ENCODE results near the gene C16orf90. TPM values are rescaled to one million over a fixed set of nuclear protein-coding genes. Genes with fewer than 3 reads are reported as not detected.

C16orf90 gene
- total RNA-seq, 1 donor from 2014 or later = not detected

DNA sequence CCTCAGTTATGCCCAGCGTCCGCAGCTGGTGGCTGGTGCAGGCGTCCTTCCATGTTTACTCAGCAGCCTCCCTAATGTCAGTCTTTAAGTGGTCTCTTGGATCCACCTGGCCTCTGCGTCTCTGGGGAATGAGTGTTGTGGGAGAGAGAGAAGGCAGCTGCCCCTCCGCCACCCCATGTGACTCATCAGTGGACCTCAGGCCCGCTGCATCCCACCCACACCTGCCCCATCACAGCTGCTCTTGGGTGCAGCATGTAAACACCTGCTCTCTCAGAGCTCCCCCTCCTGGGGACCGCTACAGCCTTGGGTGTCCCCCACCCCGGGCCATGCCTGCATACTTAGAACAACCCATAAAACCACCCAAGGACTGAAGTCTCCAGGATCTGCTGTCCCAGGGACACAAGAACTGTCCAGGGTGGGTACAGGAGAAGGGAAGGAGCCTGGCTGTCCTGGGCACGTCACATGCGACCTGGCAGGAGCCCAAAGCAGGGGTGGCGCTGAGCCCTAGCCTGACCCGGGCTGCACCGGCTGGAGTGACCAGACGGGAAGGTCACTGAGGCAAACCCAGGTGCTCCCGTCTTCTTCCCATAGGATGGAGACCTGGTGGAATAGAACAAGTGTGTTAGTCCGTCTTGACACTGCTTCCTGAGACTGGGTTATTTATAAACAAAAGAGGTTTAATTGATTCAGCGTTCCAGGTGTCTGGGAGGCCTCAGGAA is 4.2 kb downstream of the C16orf90 start:
- H3K27ac Mint-ChIP-seq = no peak overlapping the region
- no peaks in the 10 kb centered on the region for H3K9me3 Mint-ChIP-seq
- H3K4me3 Mint-ChIP-seq = no peak overlapping the region
- no peak for DNase-seq (ENCODE audit: low spot score in 2 of 2, unreplicated experiment in 2 of 2)
- H3K36me3 Mint-ChIP-seq = peaks cover 3% of the 10 kb centered on the region
- no peaks in the 10 kb centered on the region for H3K27me3 Mint-ChIP-seq (ENCODE audit: low read depth)
- TF ChIP-seq, protein P1, sequence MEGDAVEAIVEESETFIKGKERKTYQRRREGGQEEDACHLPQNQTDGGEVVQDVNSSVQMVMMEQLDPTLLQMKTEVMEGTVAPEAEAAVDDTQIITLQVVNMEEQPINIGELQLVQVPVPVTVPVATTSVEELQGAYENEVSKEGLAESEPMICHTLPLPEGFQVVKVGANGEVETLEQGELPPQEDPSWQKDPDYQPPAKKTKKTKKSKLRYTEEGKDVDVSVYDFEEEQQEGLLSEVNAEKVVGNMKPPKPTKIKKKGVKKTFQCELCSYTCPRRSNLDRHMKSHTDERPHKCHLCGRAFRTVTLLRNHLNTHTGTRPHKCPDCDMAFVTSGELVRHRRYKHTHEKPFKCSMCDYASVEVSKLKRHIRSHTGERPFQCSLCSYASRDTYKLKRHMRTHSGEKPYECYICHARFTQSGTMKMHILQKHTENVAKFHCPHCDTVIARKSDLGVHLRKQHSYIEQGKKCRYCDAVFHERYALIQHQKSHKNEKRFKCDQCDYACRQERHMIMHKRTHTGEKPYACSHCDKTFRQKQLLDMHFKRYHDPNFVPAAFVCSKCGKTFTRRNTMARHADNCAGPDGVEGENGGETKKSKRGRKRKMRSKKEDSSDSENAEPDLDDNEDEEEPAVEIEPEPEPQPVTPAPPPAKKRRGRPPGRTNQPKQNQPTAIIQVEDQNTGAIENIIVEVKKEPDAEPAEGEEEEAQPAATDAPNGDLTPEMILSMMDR (IDR thresholded peaks at IDR 0.05; ENCODE audit: unreplicated experiment) = no peak
- no peaks in the 10 kb centered on the region for H3K4me1 Mint-ChIP-seq

DNA sequence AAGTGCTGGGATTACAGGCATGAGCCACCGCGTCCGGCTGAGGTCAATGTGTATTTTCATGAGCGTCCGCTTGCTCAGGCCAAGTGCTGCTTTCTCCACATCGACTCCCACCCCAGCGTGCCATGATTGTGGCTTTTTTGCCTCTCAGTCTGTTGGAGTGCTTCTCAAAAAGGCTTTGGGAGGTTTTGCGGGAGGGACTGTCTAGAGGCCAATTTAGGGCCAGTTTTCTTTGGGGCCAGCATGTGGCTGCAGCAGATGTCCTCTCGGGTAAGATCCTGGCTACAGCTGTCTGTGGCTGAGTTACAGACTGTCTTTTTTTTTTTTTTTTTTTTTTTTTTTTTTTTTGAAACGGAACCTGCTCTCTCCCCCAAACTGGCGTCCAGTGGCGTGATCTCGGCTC is 6.5 kb downstream of the C16orf90 start:
- TF ChIP-seq, protein P1 (IDR thresholded peaks at IDR 0.05; ENCODE audit: unreplicated experiment) = no peak
- no peak for DNase-seq (ENCODE audit: low spot score in 2 of 2, unreplicated experiment in 2 of 2)
- no peaks in the 10 kb centered on the region for H3K4me1 Mint-ChIP-seq
- H3K36me3 Mint-ChIP-seq = peaks cover 5% of the 10 kb centered on the region
- no peaks in the 10 kb centered on the region for H3K9me3 Mint-ChIP-seq
- H3K27me3 Mint-ChIP-seq (ENCODE audit: low read depth) = no peaks in the 10 kb centered on the region
- H3K4me3 Mint-ChIP-seq = no peak overlapping the region
- no peak overlapping the region for H3K27ac Mint-ChIP-seq

GRCh38 chr16:3487521-3488410 is 7.5 kb downstream of the C16orf90 start:
- no peak overlapping the region for H3K27ac Mint-ChIP-seq
- H3K4me3 Mint-ChIP-seq = no peak overlapping the region
- H3K27me3 Mint-ChIP-seq (ENCODE audit: low read depth) = no peaks in the 10 kb centered on the region
- DNase-seq (ENCODE audit: low spot score in 2 of 2, unreplicated experiment in 2 of 2) = no peak
- H3K4me1 Mint-ChIP-seq = peaks cover under 1% of the 10 kb centered on the region
- TF ChIP-seq, protein P1 (IDR thresholded peaks at IDR 0.05; ENCODE audit: unreplicated experiment) = no peak
- no peaks in the 10 kb centered on the region for H3K9me3 Mint-ChIP-seq
- H3K36me3 Mint-ChIP-seq = peaks cover 15% of the 10 kb centered on the region

DNA sequence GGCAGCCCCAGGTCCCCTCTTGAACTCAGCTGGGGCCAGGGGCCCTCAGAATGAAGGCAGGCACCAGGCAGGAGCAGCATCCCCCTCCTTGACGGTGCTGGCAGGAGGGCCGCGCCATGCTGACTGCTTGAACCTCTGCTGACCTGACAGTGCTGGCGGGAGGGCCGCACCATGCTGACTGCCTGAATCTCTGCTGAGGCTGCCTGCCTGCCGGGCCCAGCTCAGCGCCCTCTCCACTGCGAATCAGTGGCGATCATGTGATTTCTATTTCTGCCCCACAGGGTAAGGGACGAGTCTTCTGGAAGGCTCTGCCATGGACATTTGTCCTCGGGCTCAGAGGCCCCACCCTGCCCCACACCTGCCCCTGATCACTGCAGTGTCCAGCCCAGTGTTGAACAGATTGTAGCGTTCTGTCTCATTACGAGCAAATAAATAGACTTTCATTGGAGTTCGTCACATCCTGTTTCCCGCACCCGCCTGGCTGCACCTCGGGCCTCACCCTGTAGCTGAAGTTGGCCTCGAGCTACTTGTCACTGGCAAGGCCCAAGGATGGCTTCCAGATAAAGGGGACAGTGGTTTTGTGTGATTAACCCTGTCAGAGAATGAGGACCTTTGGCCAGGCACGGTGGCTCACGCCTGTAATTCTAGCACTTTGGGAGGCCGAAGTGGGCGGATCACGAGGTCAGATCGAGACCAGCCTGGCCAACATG is 8.6 kb downstream of the C16orf90 start:
- no peak overlapping the region for H3K4me3 Mint-ChIP-seq
- no peak overlapping the region for H3K27ac Mint-ChIP-seq
- DNase-seq (ENCODE audit: low spot score in 2 of 2, unreplicated experiment in 2 of 2) = no peak
- peaks cover 24% of the 10 kb centered on the region for H3K36me3 Mint-ChIP-seq
- TF ChIP-seq, protein P1 (IDR thresholded peaks at IDR 0.05; ENCODE audit: unreplicated experiment) = no peak
- H3K9me3 Mint-ChIP-seq = no peaks in the 10 kb centered on the region
- peaks cover 6% of the 10 kb centered on the region for H3K4me1 Mint-ChIP-seq
- H3K27me3 Mint-ChIP-seq (ENCODE audit: low read depth) = no peaks in the 10 kb centered on the region

DNA sequence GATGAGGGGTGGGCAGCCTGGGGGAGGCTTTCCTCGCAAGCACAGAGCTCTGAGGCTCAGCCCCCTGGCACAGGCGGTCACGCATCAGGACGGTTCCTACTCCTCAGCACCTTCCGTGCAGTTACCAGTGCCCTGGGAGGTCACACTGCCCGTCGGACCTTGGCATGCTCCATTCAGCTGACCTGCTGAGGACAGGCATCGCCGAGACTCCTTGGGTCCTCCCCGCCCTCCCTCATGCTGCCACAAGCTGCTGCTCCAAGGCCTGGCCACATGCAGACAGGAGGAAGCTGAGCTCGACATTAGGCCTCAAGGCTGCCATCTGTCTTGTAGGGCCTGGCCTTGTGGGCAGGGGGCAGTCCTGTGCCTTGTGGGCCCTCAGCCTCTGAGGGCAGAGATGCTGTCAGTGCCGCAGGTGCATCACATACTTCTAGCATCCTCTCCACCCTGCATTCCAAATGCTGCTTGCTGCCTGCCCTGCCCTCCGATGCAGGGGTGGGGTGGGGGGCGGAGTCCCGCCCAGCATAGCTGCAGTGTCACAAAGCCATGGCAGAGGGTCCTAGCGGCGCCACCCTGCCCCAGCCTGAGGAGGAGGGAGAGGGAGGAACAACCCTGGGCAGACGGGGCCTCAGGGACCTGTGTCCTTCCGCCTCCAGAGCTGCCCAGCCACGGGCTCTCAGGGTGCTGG is 9.3 kb downstream of the C16orf90 start:
- DNase-seq (ENCODE audit: low spot score in 2 of 2, unreplicated experiment in 2 of 2) = no peak
- no peaks in the 10 kb centered on the region for H3K9me3 Mint-ChIP-seq

More for the DNA sequence above, 9.3 kb downstream of the C16orf90 start:
- Mint-ChIP-seq H3K4me1 (peaks cover 11% of the 10 kb centered on the region), H3K4me3 (no peak overlapping the region), H3K27ac (no peak overlapping the region), H3K27me3 (ENCODE audit: low read depth) (no peaks in the 10 kb centered on the region), H3K36me3 (peaks cover 28% of the 10 kb centered on the region)
- TF ChIP-seq, protein P1 (IDR thresholded peaks at IDR 0.05; ENCODE audit: unreplicated experiment) = no peak

All from mesothelial cell of epicardium (in vitro differentiated cells).